Skeletal muscle satellite cell (primary cell): ENCODE data around the gene GCN1.

Source experiments
- H3K27me3 ChIP-seq: 2 replicates; pipeline ENCODE4 v1.7.0; 2013; ENCODE audit warnings: low read length; ENCODE audit not compliant: control insufficient read depth, insufficient read depth
- H3K36me3 ChIP-seq: 2 replicates; pipeline ENCODE4 v1.7.0; 2013; ENCODE audit warnings: mild to moderate bottlenecking, control low read depth, low read length; ENCODE audit not compliant: insufficient read depth
- H3K4me1 ChIP-seq: 2 replicates; pipeline ENCODE4 v1.7.0; 2013; ENCODE audit warnings: low read length; ENCODE audit not compliant: control insufficient read depth, insufficient read depth
- H3K4me2 ChIP-seq: 2 replicates; pipeline ENCODE4 v1.7.0; 2013; ENCODE audit warnings: mild to moderate bottlenecking, low read length
- H3K4me3 ChIP-seq: 2 replicates; pipeline ENCODE4 v1.7.0; 2013; ENCODE audit warnings: low read length
- H3K9ac ChIP-seq: 2 replicates; pipeline ENCODE4 v1.7.0; 2013; ENCODE audit warnings: mild to moderate bottlenecking, low read depth, low read length, moderate library complexity
- H3K9me3 ChIP-seq: replicated peaks from 2 replicates; pipeline ENCODE4 v1.7.0; 2013; ENCODE audit warnings: mild to moderate bottlenecking, control low read depth, low read length

Gene GCN1

DNA sequence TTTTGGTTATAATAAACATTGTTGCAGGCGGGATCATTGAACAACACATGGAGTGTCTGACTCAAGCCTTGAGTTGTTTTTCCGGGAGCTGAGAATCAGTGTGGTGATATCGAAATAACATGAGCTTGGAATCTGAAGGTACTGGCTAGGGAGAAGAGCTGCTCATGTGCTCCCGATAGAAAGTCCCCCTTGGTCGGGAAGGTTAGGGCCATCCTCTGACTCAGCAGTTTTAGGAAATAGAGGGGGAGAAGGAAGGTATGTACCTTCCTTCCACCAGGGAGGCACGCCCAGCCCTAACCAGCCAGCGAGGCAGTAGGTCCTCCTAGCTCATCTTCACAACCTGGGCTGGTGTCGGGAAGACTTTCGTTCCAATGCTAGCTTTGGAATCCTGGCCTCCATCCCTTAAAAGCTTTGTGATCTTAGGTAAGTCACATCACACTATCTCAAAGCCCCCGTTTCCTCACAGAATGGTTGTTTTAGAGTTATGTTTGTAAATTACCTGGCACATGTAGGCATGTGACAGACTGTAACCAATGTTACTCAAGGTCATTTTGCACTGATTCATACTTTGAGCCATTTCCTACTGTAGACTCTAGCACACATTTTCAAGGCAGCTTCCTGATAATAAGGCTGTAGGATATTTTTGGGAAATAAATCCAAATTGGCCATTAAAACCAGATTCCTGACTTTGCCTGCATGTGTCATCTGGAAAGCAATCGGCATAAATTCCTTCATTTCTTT is 76.0 kb downstream of the GCN1 start:
- Histone ChIP-seq H3K27me3 (no peaks in the 10 kb centered on the region), H3K9ac (peak overlapping the region; percentile 92), H3K4me1 (peaks cover 36% of the 10 kb centered on the region), H3K4me3 (peak overlapping the region; percentile 94), H3K4me2 (peak overlapping the region; percentile 92), H3K9me3 (no peaks in the 10 kb centered on the region), H3K36me3 (peaks cover 17% of the 10 kb centered on the region)

DNA sequence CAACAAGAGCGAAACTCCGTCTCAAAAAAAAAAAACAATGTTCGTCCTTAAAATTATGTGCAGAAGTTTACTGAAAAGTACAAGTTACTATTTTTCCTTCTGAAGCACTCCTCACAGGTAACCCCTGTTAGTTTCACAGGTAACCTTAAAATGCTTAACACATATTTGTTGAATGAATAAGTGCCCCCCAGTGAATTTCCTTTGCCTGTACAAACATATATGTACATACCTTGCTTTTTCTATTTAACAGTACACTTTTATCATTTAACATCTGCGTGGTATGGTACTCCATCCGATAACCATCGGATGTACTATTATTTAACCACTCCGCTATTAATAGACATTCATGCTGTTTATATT is 76.6 kb downstream of the GCN1 start:
- H3K4me1 ChIP-seq = peaks cover 36% of the 10 kb centered on the region
- H3K9ac ChIP-seq = peak overlapping the region; percentile 92
- H3K27me3 ChIP-seq = no peaks in the 10 kb centered on the region

DNA sequence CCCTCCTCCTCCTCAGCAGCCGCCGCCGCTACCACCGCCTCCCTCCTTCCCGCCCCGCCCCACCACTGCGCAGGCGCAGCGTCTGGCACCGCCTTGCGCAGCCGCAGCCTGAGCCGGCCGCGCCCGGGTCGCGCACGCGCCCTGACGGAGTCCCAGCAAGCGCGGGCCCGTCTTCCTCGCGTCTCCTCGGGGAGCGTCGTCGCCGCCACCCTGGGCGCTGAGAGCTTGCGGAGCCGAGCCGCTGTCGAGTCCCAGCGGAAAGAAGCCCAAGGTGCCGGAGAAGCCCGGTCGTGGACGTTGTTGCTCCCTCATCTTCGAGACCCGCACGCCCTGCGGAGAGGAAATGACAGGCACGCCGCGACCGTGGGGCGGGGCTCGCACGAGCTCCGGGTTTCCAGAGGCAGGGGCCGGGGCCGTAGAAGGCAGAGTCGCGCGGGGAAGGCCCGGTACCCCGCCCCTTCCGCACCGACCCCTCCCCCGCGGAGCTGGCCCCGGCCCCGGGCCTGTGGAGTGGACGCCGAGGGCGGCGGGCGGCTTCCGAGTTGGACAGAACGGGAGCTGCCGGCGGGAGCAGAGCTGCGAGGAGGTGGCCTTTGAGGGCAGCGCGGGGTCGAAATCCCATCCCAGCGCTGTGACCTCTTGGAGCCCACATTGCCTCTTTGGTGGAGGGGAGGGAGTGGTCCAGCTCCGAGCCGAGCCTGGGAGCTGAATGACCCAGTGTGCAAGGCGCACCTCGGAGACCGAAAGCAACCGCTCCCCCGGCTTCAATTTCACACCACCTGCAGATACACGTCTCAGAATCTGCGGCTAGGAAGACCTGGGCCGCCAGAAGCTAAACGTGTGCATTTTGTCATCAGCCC is 77.5 kb downstream of the GCN1 start:
- peak overlapping the region; percentile 92 for H3K4me2 ChIP-seq
- H3K9me3 ChIP-seq = no peaks in the 10 kb centered on the region
- H3K36me3 ChIP-seq = peaks cover 17% of the 10 kb centered on the region
- no peaks in the 10 kb centered on the region for H3K27me3 ChIP-seq
- H3K4me1 ChIP-seq = peaks cover 36% of the 10 kb centered on the region
- H3K4me3 ChIP-seq = peak overlapping the region; percentile 94
- peak overlapping the region; percentile 92 for H3K9ac ChIP-seq

More for the DNA sequence above, 76.6 kb downstream of the GCN1 start:
- peak overlapping the region; percentile 94 for H3K4me3 ChIP-seq
- peak overlapping the region; percentile 92 for H3K4me2 ChIP-seq
- H3K9me3 ChIP-seq = no peaks in the 10 kb centered on the region
- H3K36me3 ChIP-seq = peaks cover 17% of the 10 kb centered on the region

DNA sequence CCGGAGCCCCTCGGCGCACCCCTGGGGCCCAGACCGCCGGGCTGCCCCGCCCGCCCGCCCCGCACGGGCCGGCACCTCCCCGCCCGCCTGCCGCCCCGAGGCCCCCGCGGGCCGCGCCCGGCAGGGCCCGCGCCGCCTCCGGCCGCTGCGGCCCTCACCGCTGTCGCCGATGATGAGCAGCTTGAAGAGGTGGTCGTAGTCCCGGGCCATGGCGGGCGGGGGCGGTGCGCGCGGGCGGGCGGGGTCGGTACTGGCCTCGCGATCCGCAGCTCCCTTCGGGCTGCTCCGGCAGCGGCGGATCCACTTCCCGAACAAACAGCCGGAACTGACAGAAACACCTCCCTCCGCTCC is 78.1 kb downstream of the GCN1 start, which contains the start of gene RAB35:
Gene RAB35, minus strand, starts transcription at position 313 of the 351 bp plus-strand sequence. Its CDS starts 103 bp downstream, at position 210.
- H3K36me3 ChIP-seq = peaks cover 17% of the 10 kb centered on the region
- peak within 1 kb of the TSS; percentile 92 for H3K4me2 ChIP-seq
- peaks cover 36% of the 10 kb centered on the region for H3K4me1 ChIP-seq
- H3K27me3 ChIP-seq = no peaks in the 10 kb centered on the region
- H3K9ac ChIP-seq = peak within 1 kb of the TSS; percentile 92
- H3K4me3 ChIP-seq = peak within 1 kb of the TSS; percentile 94
- no peaks in the 10 kb centered on the region for H3K9me3 ChIP-seq

DNA sequence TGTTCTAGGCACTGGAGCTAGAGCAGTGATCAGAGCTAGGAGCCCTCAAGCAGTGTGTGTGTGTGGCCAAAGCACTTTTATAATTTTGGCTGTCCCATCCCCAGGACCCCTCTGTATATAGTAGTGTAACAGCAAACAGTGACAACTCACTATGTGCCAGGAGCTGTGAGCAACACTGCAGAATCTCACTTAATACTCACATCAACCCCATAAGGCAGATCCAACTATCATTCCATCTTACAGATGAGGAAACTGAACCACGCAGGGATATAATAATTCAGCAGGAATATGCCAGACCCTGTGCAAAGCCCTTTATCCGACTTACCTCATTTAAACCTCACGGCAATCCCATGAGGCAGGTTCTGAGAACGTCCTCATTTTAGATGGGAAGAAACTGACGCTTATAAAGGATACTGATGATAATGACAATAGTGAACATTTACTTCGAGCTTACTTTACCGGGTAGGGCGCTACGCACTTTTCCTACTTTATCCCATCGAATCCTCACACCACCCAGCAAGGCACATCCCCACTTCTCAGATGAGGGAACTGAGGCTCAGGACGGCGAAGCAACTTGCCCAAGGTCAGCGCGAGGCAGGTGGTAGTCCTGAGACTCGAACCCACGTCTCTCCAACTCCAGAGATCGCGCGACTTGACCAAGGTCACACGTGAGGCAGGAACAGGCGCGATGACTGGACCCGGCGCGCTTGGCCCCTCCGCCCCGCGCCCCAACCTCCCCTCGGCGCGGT is 78.6 kb downstream of the GCN1 start:
- peaks cover 17% of the 10 kb centered on the region for H3K36me3 ChIP-seq
- peaks cover 36% of the 10 kb centered on the region for H3K4me1 ChIP-seq
- H3K9ac ChIP-seq = peak overlapping the region; percentile 92
- H3K9me3 ChIP-seq = no peaks in the 10 kb centered on the region
- peak overlapping the region; percentile 94 for H3K4me3 ChIP-seq
- no peaks in the 10 kb centered on the region for H3K27me3 ChIP-seq
- H3K4me2 ChIP-seq = peak overlapping the region; percentile 85

DNA sequence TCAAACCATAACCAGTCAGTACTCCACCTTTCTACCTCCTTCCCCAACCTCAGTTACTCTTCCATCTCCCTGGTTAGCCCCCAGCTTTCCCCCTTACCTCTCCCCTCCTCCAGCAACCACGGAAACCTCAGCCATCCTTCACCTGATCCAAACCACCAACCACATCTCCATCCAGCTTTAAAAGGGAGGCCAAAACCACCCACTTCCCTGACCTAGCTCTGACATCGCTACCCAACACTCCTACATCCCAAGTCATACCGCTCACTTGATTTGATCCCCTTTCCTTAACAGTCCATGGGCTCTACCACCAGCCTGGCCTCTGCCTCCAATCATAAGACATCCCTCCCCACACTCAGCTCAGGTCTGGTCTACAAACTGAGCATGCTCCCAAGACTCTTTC is 79.4 kb downstream of the GCN1 start:
- H3K9ac ChIP-seq = peak overlapping the region; percentile 92
- H3K27me3 ChIP-seq = no peaks in the 10 kb centered on the region
- peak overlapping the region; percentile 94 for H3K4me3 ChIP-seq
- H3K9me3 ChIP-seq = no peaks in the 10 kb centered on the region
- peak overlapping the region; percentile 85 for H3K4me2 ChIP-seq
- H3K36me3 ChIP-seq = peaks cover 17% of the 10 kb centered on the region
- H3K4me1 ChIP-seq = peaks cover 36% of the 10 kb centered on the region

DNA sequence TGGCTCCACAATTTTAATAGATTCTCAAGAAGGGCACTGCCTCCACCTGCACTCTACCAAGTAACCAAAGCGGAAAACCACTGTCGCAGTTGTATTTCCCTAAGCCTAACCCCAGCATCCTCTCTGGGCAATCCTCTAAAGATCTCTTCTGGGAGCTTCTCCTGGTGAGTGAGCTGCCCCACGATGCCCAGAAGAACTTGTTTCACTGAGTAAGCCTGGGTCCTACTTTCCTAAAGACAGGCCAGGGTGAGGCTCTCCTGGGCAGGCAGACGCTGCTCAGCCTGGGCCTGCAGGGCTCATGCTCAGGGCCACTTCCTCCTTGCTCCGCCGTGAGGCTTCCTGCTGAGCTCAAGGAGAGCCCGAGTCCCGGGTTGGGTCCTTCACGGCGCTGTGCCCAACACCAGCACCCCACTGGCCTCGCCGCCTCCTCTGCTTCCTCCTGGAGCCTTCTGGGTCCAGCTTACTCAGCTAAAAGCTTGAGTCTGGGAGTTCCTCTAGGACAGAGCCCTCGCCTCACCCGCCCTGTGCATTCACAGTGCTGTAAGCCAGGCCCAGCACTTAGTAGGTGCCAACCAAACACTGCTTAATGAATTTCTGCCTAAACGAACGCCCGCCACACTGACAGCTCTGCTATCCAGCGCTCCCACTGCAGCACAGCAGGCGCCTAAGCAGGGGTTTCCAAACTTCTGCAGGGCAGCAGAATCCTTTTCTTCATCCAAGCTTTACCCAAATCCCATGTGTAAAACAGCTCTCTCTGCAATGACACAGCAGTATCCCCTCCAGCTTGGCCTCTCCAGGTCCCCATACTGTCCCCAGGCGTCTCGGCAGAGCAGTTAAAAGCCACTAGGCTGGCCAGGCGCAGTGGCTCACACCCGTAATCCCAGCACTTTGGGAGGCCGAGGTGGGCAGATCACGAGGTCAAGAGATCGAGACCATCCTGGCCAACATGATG is 83.7 kb downstream of the GCN1 start:
- Histone ChIP-seq H3K9ac (no peak overlapping the region), H3K27me3 (no peaks in the 10 kb centered on the region)

DNA sequence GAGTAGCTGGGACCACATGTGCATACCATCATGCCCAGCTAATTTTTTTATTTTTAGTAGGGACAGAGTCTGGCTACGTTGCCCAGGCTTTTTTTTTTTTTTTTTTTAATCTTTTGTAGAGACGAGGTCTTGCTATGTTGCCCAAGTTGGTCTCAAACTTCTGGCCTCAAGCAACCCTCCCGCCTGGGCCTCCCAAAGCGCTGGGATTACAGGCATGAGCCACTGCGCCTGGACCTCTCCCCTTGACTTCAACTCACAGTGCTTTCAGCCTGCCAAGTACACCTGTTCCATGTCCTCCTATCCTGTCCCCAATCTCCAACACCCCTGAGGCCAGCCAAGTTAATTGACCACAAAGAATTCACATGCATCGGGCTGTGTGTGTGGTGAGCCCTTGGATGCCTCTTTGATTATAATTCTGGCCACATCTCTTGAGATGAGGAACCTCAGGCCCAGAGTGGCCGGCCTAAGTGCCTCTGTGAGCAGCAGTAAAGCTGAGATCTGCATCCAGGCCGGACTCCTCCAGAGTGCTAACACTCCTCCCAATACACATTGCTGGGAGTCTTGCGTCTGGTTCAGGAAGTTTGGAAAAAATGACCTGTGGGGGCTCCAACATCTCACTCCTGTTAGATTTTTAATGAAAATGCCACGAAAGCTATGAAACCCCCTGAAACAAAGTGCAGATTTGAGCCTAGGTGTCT is 84.8 kb downstream of the GCN1 start:
- no peaks in the 10 kb centered on the region for H3K27me3 ChIP-seq
- no peak overlapping the region for H3K9ac ChIP-seq
- H3K36me3 ChIP-seq = peaks cover 30% of the 10 kb centered on the region
- H3K4me1 ChIP-seq = peaks cover 5% of the 10 kb centered on the region
- no peak overlapping the region for H3K4me3 ChIP-seq
- no peak overlapping the region for H3K4me2 ChIP-seq
- H3K9me3 ChIP-seq = no peaks in the 10 kb centered on the region

More for the DNA sequence above, 83.7 kb downstream of the GCN1 start:
- Histone ChIP-seq H3K4me1 (peaks cover 14% of the 10 kb centered on the region), H3K36me3 (peaks cover 33% of the 10 kb centered on the region), H3K4me2 (no peak overlapping the region), H3K4me3 (no peak overlapping the region), H3K9me3 (no peaks in the 10 kb centered on the region)

DNA sequence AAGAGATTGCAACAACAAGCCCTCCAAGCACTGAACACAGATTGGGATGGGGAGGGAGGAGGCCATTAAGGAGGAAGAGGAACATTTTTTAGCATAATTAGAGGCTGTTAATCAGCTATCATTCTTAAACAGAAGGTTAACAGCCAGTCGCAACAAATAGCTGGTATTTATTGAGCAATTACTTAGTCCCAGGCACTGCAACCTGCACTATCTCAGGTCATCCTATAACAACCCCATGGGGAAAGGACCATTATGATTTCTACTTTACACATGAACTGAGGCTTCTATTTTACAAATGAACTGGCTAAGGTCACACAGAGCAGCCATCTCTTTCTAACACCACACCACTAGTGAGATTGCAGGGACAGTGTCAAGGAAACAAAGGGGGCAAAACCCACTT is 88.4 kb downstream of the GCN1 start:
- no peak overlapping the region for H3K4me3 ChIP-seq
- H3K9ac ChIP-seq = no peak overlapping the region
- H3K9me3 ChIP-seq = no peaks in the 10 kb centered on the region
- H3K36me3 ChIP-seq = peaks cover 38% of the 10 kb centered on the region
- H3K4me2 ChIP-seq = no peak overlapping the region
- H3K4me1 ChIP-seq = peaks cover 6% of the 10 kb centered on the region
- no peaks in the 10 kb centered on the region for H3K27me3 ChIP-seq

DNA sequence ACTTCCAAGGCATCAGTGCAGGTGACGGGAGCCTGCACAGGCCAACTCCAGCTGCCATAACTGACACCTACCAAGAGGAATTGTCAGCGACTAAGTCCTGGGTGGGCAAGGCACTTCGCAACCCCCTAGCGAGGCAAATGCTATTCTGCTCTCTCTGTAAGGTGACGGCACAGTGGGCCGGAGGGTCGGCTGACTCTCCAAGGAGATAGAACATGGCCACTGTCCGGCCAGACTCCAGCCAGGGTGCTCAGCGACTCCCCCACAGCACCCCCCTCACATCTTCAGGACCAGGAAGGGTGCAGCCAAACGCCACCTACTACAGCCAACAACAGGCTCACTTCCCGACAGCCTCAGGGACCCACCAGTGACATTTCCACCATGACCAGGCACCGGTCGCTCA is 91.1 kb downstream of the GCN1 start:
- Histone ChIP-seq H3K4me3 (no peak overlapping the region), H3K36me3 (peaks cover 49% of the 10 kb centered on the region), H3K27me3 (no peaks in the 10 kb centered on the region), H3K4me2 (no peak overlapping the region), H3K9ac (no peak overlapping the region), H3K4me1 (peaks cover 15% of the 10 kb centered on the region), H3K9me3 (no peaks in the 10 kb centered on the region)
